IMR-90 (cell line): ENCODE results near the gene TRPM3. TPM values are rescaled to one million over a fixed set of nuclear protein-coding genes. Genes with fewer than 3 reads are reported as not detected.

Experiments
- ATAC-seq: fragments of 200-7000 bp; cut with Tn5 transposase; 2 replicates; pipeline ENCODE4 v1.9.1; 2020; ENCODE audit warnings: low read depth, mild to moderate bottlenecking, moderate library complexity
- BruUV-seq: library from RNA; stranded (reverse); fragments of 400-500 nt; replicated peaks from 2 replicates; lab custom pipeline; 2021; lab: Mats Ljungman, UMichigan
- CTCF ChIA-PET: fragments of 300-600 bp; formaldehyde crosslinking; extraction: SDS; loops from one replicate; lab custom pipeline; 2021; ENCODE audit warnings: antibody characterized with exemption; lab: Yijun Ruan, JAX
- POLR2A ChIA-PET: fragments of 300-600 bp; sonication (Branson Sonifier 250); formaldehyde crosslinking; loops from one replicate; lab custom pipeline; 2022; ENCODE audit warnings: antibody characterized with exemption; ENCODE audit not compliant: unreplicated experiment; lab: Charles Lee
- DNase-seq: peaks from one replicate; pipeline ENCODE4 v3.0.0; 2013
- H2AFZ ChIP-seq: replicated peaks from 2 replicates; pipeline ENCODE3; 2013; ENCODE audit warnings: low read length, mild to moderate bottlenecking; ENCODE audit not compliant: poor library complexity
- H2AK5ac ChIP-seq: 2 replicates; pipeline ENCODE4 v1.6.1; 2013; ENCODE audit warnings: low read depth, low read length, inconsistent platforms
- H2AK9ac ChIP-seq: replicated peaks from 2 replicates; pipeline ENCODE3; 2013; ENCODE audit warnings: mild to moderate bottlenecking, low read depth, low read length, moderate library complexity; ENCODE audit not compliant: poor library complexity
- H2BK120ac ChIP-seq: 2 replicates; pipeline ENCODE4 v1.6.1; 2013; ENCODE audit warnings: low read depth, low read length, inconsistent platforms
- H2BK15ac ChIP-seq: 3 replicates; pipeline ENCODE4 v1.6.1; 2013; ENCODE audit warnings: low read depth, low read length, inconsistent platforms
- H2BK20ac ChIP-seq: 2 replicates; pipeline ENCODE4 v1.6.1; 2013; ENCODE audit warnings: low read depth, mild to moderate bottlenecking, inconsistent platforms, low read length, moderate library complexity
- H2BK5ac ChIP-seq: 2 replicates; pipeline ENCODE4 v1.6.1; 2013; ENCODE audit warnings: mild to moderate bottlenecking, low read depth, low read length, inconsistent platforms; ENCODE audit not compliant: poor library complexity, severe bottlenecking
- H3K14ac ChIP-seq: replicated peaks from 2 replicates; pipeline ENCODE4 v1.6.1; 2013; ENCODE audit warnings: low read depth, low read length, inconsistent platforms
- H3K18ac ChIP-seq: 2 replicates; pipeline ENCODE4 v1.6.1; 2013; ENCODE audit warnings: low read depth, low read length, control low read depth
- H3K23ac ChIP-seq: 2 replicates; pipeline ENCODE4 v1.6.1; 2013; ENCODE audit warnings: low read depth, low read length, inconsistent platforms
- H3K27ac ChIP-seq: 2 replicates; pipeline ENCODE4 v1.5.1; 2013; ENCODE audit warnings: mild to moderate bottlenecking, control low read depth, low read length; ENCODE audit not compliant: insufficient read depth
- H3K27me3 ChIP-seq: 2 replicates; pipeline ENCODE4 v1.6.1; 2013; ENCODE audit warnings: low read length; ENCODE audit not compliant: control insufficient read depth, insufficient read depth
- H3K36me3 ChIP-seq: 2 replicates; pipeline ENCODE4 v1.6.1; 2013; ENCODE audit warnings: low read length, mixed read lengths; ENCODE audit not compliant: control insufficient read depth, insufficient read depth
- H3K4ac ChIP-seq: 2 replicates; pipeline ENCODE4 v1.6.1; 2013; ENCODE audit warnings: low read depth, low read length, inconsistent platforms
- H3K4me1 ChIP-seq: 2 replicates; pipeline ENCODE4 v1.6.1; 2013; ENCODE audit warnings: low read length, mixed read lengths; ENCODE audit not compliant: control insufficient read depth, insufficient read depth
- H3K4me2 ChIP-seq: 2 replicates; pipeline ENCODE4 v1.6.1; 2013; ENCODE audit warnings: low read depth, mild to moderate bottlenecking, control low read depth, low read length, moderate library complexity
- H3K4me3 ChIP-seq: 2 replicates; pipeline ENCODE4 v1.5.1; 2013; ENCODE audit warnings: low read depth, mild to moderate bottlenecking, control low read depth, low read length, moderate library complexity; ENCODE audit not compliant: insufficient read depth
- H3K56ac ChIP-seq: 2 replicates; pipeline ENCODE4 v1.6.1; 2013; ENCODE audit warnings: low read length, inconsistent platforms; ENCODE audit not compliant: insufficient read depth; ENCODE audit errors: extremely low read depth
- H3K79me1 ChIP-seq, 2 experiments: 2 replicates each; pipeline ENCODE4 v1.6.1; 2013; ENCODE audit warnings: low read length in 2 of 2, inconsistent platforms in 1 of 2, low read depth in 1 of 2
- H3K9ac ChIP-seq: 2 replicates; pipeline ENCODE4 v1.6.1; 2013; ENCODE audit warnings: low read depth, low read length, control low read depth
- H3K9me1 ChIP-seq: 2 replicates; pipeline ENCODE4 v1.6.1; 2013; ENCODE audit warnings: low read length, inconsistent platforms; ENCODE audit not compliant: insufficient read depth
- H3K9me3 ChIP-seq: 2 replicates; pipeline ENCODE4 v1.6.1; 2013; ENCODE audit warnings: low read length; ENCODE audit not compliant: control insufficient read depth, insufficient read depth
- H4K20me1 ChIP-seq: 2 replicates; pipeline ENCODE4 v1.6.1; 2013; ENCODE audit warnings: low read length, inconsistent platforms; ENCODE audit not compliant: insufficient read depth
- H4K5ac ChIP-seq: 2 replicates; pipeline ENCODE4 v1.6.1; 2013; ENCODE audit warnings: mild to moderate bottlenecking, low read depth, low read length, control low read depth
- H4K8ac ChIP-seq, 2 experiments: 2 replicates each; pipeline ENCODE4 v1.6.1; 2013; ENCODE audit warnings: low read depth in 2 of 2, low read length in 2 of 2, control low read depth in 1 of 2, inconsistent platforms in 1 of 2
- H4K91ac ChIP-seq: 2 replicates; pipeline ENCODE4 v1.6.1; 2013; ENCODE audit warnings: low read depth, low read length, inconsistent platforms; ENCODE audit not compliant: insufficient read depth
- BHLHE40 ChIP-seq: fragments of 150-350 bp; IDR thresholded peaks from 2 replicates; pipeline ENCODE4 v1.6.1; 2016; ENCODE audit warnings: mild to moderate bottlenecking, low read depth, low read length
- CEBPB ChIP-seq: IDR thresholded peaks from 2 replicates; pipeline ENCODE4 v1.6.1; 2012; ENCODE audit warnings: low read depth, low read length, improper control_type of control experiment
- CHD1 ChIP-seq: IDR thresholded peaks from 2 replicates; pipeline ENCODE4 v1.6.1; 2012; ENCODE audit warnings: low read depth, low read length, improper control_type of control experiment
- FOS ChIP-seq: fragments of 150-350 bp; IDR thresholded peaks from 2 replicates; pipeline ENCODE4 v1.6.1; 2016; ENCODE audit warnings: low read depth, low read length
- MAFK ChIP-seq: IDR thresholded peaks from 2 replicates; pipeline ENCODE4 v1.6.1; 2012; ENCODE audit warnings: low read depth, low read length, improper control_type of control experiment
- MAZ ChIP-seq: IDR thresholded peaks from 2 replicates; pipeline ENCODE4 v1.6.1; 2012; ENCODE audit warnings: low read depth, mild to moderate bottlenecking, low read length, improper control_type of control experiment, moderate library complexity, borderline replicate concordance
- MXI1 ChIP-seq: IDR thresholded peaks from 2 replicates; pipeline ENCODE4 v1.6.1; 2012; ENCODE audit warnings: low read depth, mild to moderate bottlenecking, low read length, moderate library complexity, borderline replicate concordance
- NFE2L2 ChIP-seq: fragments of 150-350 bp; IDR thresholded peaks from 2 replicates; pipeline ENCODE4 v1.6.1; 2016; ENCODE audit warnings: low read depth, mild to moderate bottlenecking, low read length
- POLR2A ChIP-seq: IDR thresholded peaks from 2 replicates; pipeline ENCODE4 v1.6.1; 2012; ENCODE audit warnings: mild to moderate bottlenecking, low read depth, low read length
- RAD21 ChIP-seq: IDR thresholded peaks from 2 replicates; pipeline ENCODE4 v1.6.1; 2012; ENCODE audit warnings: low read length, improper control_type of control experiment
- RCOR1 ChIP-seq: IDR thresholded peaks from 2 replicates; pipeline ENCODE4 v1.6.1; 2012; ENCODE audit warnings: mild to moderate bottlenecking, low read length, improper control_type of control experiment; ENCODE audit not compliant: insufficient replicate concordance
- RFX5 ChIP-seq: IDR thresholded peaks from 2 replicates; pipeline ENCODE4 v1.8.0; 2012; ENCODE audit warnings: low read depth, mild to moderate bottlenecking, low read length, moderate library complexity
- SMC3 ChIP-seq: fragments of 150-350 bp; IDR thresholded peaks from 2 replicates; pipeline ENCODE4 v1.6.1; 2016; ENCODE audit warnings: low read depth, mild to moderate bottlenecking, antibody characterized with exemption, low read length, moderate library complexity
- USF2 ChIP-seq: fragments of 150-350 bp; IDR thresholded peaks from 2 replicates; pipeline ENCODE4 v1.6.1; 2017; ENCODE audit warnings: mild to moderate bottlenecking, antibody characterized with exemption, low read length, low read depth
- WGBS, 2 experiments: methylation state at CpG; one replicate each; pipeline versions ENCODE4 v1.1.5 to v1.1.7; 2013; ENCODE audit warnings: missing lambda C conversion rate in 2 of 2; ENCODE audit not compliant: insufficient read length in 1 of 2; ENCODE audit errors: extremely low coverage in 2 of 2; 5-methylcytosine and 5-hydroxymethylcytosine counted together
- dilution Hi-C: fragments of 300-500 bp; cut with HindIII; formaldehyde crosslinking; loops from one replicate; pipeline ENCODE4 v1.14.3; 2018; ENCODE audit warnings: low sequenced_read_pairs; ENCODE audit not compliant: unreplicated experiment
- in situ Hi-C: fragments of 300-500 bp; cut with MboI; formaldehyde crosslinking; loops from 3 replicates; pipeline ENCODE4 v1.14.3; 2019; ENCODE audit warnings: low sequenced_read_pairs, inconsistent platforms, mixed read lengths
- intact Hi-C: fragments of 100-400 bp; cut with micrococcal nuclease; formaldehyde crosslinking; loops from 2 replicates; pipeline ENCODE4 v1.10.0; 2022
- polyA plus RNA-seq, 3 experiments: library from polyadenylated mRNA; depleted of rRNA; stranded (reverse); fragments of >200 nt; gene quantifications; 2 replicates each; pipeline ENCODE4 v1.2.3, GENCODE V29; 2012; ENCODE audit warnings: low replicate concordance in 1 of 3
- total RNA-seq: library from RNA; depleted of rRNA; stranded (reverse); fragments of >200 nt; gene quantifications from 2 replicates; pipeline ENCODE4 v1.2.3, GENCODE V29; 2012
- TF ChIP-seq, protein P1 (sequence below): conservative IDR thresholded peaks from 2 replicates; pipeline ENCODE4 v1.5.1; 2012; ENCODE audit warnings: mild to moderate bottlenecking, low read depth, low read length, improper control_type of control experiment
- TF ChIP-seq, protein P2 (sequence below): fragments of 150-350 bp; IDR thresholded peaks from 2 replicates; pipeline ENCODE4 v1.6.1; 2016; ENCODE audit warnings: low read depth, mild to moderate bottlenecking, low read length, moderate library complexity, borderline replicate concordance

TRPM3 gene
- total and polyA plus RNA-seq, 2 of the 4 experiments (the other 2 are of a cell fraction): not detected

GRCh38 chr9:70995511-70995910 lies 125.9 kb downstream of the TRPM3 start:
- no peak overlapping the region for H3K4me3 ChIP-seq

More at GRCh38 chr9:70995511-70995910, 125.9 kb downstream of the TRPM3 start:
- POLR2A ChIA-PET: no interaction called here
- DNase-seq: no peak
- H3K79me1 ChIP-seq: no peaks in the 10 kb centered on the region
- no peak overlapping the region for H3K4ac ChIP-seq
- no peak overlapping the region for H4K91ac ChIP-seq
- H2BK15ac ChIP-seq: no peak overlapping the region
- H3K9ac ChIP-seq: no peak overlapping the region
- H4K20me1 ChIP-seq: no peaks in the 10 kb centered on the region
- no peak overlapping the region for H3K14ac ChIP-seq
- H2BK20ac ChIP-seq: no peak overlapping the region
- no peak overlapping the region for H3K23ac ChIP-seq
- H3K4me1 ChIP-seq: no peaks in the 10 kb centered on the region
- no peak overlapping the region for H2AK9ac ChIP-seq
- 0% methylated on average over 1 of the region's 4 CpGs; no CpG with 5 or more reads in 1 of the 2 experiments for WGBS, 2 experiments
- ATAC-seq: no peak
- no peaks in the 10 kb centered on the region for H3K9me3 ChIP-seq
- no peak overlapping the region for H3K18ac ChIP-seq
- intact Hi-C loops: no loop called here
- no peaks in the 10 kb centered on the region for H3K36me3 ChIP-seq
- no TSS peak for BruUV-seq
- in situ Hi-C loops: no loop called here
- no peak overlapping the region for H3K56ac ChIP-seq
- H3K27ac ChIP-seq: no peak overlapping the region
- no peak overlapping the region for H2AK5ac ChIP-seq
- dilution Hi-C loops: no loop called here
- H4K8ac ChIP-seq: no peak overlapping the region
- H2BK5ac ChIP-seq: no peak overlapping the region
- H3K27me3 ChIP-seq: peaks cover 5% of the 10 kb centered on the region; the same call in 1 of the 2 replicates
- no peaks in the 10 kb centered on the region for H3K9me1 ChIP-seq
- CTCF ChIA-PET: no interaction called here
- no peak overlapping the region for H2AFZ ChIP-seq
- TF ChIP-seq NFE2L2 (no peak), MAFK (no peak), CEBPB (no peak), MAZ (no peak), RAD21 (no peak), FOS (no peak), USF2 (no peak), BHLHE40 (no peak), RFX5 (no peak), RCOR1 (no peak), SMC3 (no peak), POLR2A (no peak), MXI1 (no peak), CHD1 (no peak)
- TF ChIP-seq, protein P1, sequence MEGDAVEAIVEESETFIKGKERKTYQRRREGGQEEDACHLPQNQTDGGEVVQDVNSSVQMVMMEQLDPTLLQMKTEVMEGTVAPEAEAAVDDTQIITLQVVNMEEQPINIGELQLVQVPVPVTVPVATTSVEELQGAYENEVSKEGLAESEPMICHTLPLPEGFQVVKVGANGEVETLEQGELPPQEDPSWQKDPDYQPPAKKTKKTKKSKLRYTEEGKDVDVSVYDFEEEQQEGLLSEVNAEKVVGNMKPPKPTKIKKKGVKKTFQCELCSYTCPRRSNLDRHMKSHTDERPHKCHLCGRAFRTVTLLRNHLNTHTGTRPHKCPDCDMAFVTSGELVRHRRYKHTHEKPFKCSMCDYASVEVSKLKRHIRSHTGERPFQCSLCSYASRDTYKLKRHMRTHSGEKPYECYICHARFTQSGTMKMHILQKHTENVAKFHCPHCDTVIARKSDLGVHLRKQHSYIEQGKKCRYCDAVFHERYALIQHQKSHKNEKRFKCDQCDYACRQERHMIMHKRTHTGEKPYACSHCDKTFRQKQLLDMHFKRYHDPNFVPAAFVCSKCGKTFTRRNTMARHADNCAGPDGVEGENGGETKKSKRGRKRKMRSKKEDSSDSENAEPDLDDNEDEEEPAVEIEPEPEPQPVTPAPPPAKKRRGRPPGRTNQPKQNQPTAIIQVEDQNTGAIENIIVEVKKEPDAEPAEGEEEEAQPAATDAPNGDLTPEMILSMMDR: no peak
- TF ChIP-seq, protein P2, sequence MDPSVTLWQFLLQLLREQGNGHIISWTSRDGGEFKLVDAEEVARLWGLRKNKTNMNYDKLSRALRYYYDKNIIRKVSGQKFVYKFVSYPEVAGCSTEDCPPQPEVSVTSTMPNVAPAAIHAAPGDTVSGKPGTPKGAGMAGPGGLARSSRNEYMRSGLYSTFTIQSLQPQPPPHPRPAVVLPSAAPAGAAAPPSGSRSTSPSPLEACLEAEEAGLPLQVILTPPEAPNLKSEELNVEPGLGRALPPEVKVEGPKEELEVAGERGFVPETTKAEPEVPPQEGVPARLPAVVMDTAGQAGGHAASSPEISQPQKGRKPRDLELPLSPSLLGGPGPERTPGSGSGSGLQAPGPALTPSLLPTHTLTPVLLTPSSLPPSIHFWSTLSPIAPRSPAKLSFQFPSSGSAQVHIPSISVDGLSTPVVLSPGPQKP: no peak
- H2BK120ac ChIP-seq: no peak overlapping the region
- no peak overlapping the region for H3K4me2 ChIP-seq
- H4K5ac ChIP-seq: no peak overlapping the region
